Measurements from ENCODE around the gene DENND4A.
A peak's percentile ranks its signal among the peaks of the same experiment; 100 is the strongest.

DENND4A gene

DNA sequence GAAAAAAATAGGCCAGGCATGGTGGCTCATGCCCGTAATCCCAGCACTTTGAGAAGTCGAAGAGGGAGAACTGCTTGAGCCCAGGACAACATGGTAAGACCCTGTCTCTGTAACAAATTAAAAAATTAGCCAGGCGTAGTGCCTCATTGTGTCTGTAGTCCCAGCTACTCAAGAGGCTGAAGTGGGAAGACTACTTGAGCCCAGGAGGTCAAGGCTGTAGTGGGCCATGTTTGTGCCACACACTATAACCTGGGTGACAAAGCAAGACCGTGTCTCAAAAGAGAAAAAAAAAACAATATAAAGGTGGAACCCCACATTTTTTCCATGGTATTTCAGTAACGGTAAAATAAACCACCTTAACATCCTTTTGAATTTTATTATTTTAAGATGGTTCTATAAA lies 69.9 kb downstream of the DENND4A start:
- Histone ChIP-seq H3K4me3 (ENCODE audit: low read length) (no peak overlapping the region), H3K4me2 (ENCODE audit: low read length) (no peak overlapping the region), H3K36me3 (ENCODE audit: control insufficient read depth, low read length) (peaks cover 81% of the 10 kb centered on the region), H3K9me3 (ENCODE audit: control insufficient read depth, insufficient read depth, low read length) (no peaks in the 10 kb centered on the region), H4K20me1 (ENCODE audit: control insufficient read depth, insufficient read depth, low read depth, low read length) (no peaks in the 10 kb centered on the region), H3K27me3 (ENCODE audit: control insufficient read depth, low read length) (no peaks in the 10 kb centered on the region), H3K9me2 (replicated peaks; ENCODE audit: control insufficient read depth, low read length) (no peaks in the 10 kb centered on the region), H3K4me1 (ENCODE audit: control insufficient read depth, low read length) (peaks cover 7% of the 10 kb centered on the region; the same call in 1 of the 2 replicates), H3F3A (ENCODE audit: control insufficient read depth, insufficient read depth) (peaks cover 2% of the 10 kb centered on the region; the same call in 1 of the 2 replicates), H3K27ac (ENCODE audit: low read depth, low read length) (no peak overlapping the region), H3K79me2 (ENCODE audit: control insufficient read depth, low read length) (no peaks in the 10 kb centered on the region)
- TF ChIP-seq, protein P1, sequence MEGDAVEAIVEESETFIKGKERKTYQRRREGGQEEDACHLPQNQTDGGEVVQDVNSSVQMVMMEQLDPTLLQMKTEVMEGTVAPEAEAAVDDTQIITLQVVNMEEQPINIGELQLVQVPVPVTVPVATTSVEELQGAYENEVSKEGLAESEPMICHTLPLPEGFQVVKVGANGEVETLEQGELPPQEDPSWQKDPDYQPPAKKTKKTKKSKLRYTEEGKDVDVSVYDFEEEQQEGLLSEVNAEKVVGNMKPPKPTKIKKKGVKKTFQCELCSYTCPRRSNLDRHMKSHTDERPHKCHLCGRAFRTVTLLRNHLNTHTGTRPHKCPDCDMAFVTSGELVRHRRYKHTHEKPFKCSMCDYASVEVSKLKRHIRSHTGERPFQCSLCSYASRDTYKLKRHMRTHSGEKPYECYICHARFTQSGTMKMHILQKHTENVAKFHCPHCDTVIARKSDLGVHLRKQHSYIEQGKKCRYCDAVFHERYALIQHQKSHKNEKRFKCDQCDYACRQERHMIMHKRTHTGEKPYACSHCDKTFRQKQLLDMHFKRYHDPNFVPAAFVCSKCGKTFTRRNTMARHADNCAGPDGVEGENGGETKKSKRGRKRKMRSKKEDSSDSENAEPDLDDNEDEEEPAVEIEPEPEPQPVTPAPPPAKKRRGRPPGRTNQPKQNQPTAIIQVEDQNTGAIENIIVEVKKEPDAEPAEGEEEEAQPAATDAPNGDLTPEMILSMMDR (IDR thresholded peaks at IDR 0.05; ENCODE audit: low read depth, low read length, poor library complexity, severe bottlenecking), result no peak
- TF ChIP-seq EZH2phosphoT487 (IDR thresholded peaks at IDR 0.05; ENCODE audit: borderline replicate concordance, low read length), result no peak

DNA sequence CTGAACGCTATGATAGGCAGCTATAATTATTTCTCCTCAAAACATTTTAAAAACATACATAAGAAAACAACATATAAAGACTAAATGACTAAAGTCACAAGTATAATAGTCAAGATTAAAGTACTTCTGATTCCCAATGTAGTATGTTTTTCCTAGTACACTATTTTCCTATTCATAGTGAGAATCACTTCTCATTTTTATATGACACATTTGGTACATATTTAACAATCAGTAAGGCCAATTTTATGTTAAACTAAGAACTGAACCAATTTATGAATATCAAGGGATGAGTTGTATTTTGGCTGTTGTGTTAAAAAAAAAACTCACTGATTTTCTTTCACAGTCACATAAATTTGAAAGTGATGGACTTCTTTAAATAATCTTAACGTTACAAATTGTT lies 79.7 kb downstream of the DENND4A start:
- H3K4me3 ChIP-seq (ENCODE audit: low read length), result no peak overlapping the region
- H4K20me1 ChIP-seq (ENCODE audit: control insufficient read depth, insufficient read depth, low read depth, low read length), result no peaks in the 10 kb centered on the region
- peaks cover 80% of the 10 kb centered on the region for H3K36me3 ChIP-seq (ENCODE audit: control insufficient read depth, low read length)
- no peaks in the 10 kb centered on the region for H3K27me3 ChIP-seq (ENCODE audit: control insufficient read depth, low read length)
- H3K9me2 ChIP-seq (replicated peaks; ENCODE audit: control insufficient read depth, low read length), result no peaks in the 10 kb centered on the region
- no peaks in the 10 kb centered on the region for H3K9me3 ChIP-seq (ENCODE audit: control insufficient read depth, insufficient read depth, low read length)
- no peak for TF ChIP-seq EZH2phosphoT487 (IDR thresholded peaks at IDR 0.05; ENCODE audit: borderline replicate concordance, low read length)
- TF ChIP-seq, protein P1 (IDR thresholded peaks at IDR 0.05; ENCODE audit: low read depth, low read length, poor library complexity, severe bottlenecking), result no peak
- peaks cover 61% of the 10 kb centered on the region for H3K4me1 ChIP-seq (ENCODE audit: control insufficient read depth, low read length)
- H3F3A ChIP-seq (ENCODE audit: control insufficient read depth, insufficient read depth), result peaks cover 57% of the 10 kb centered on the region
- 0 out of 2 replicates have a peak overlapping the region, but pooled peaks have one; percentile 3 for H3K27ac ChIP-seq (ENCODE audit: low read depth, low read length)
- no peak overlapping the region for H3K4me2 ChIP-seq (ENCODE audit: low read length)
- peaks cover 5% of the 10 kb centered on the region; the same call in 1 of the 2 replicates for H3K79me2 ChIP-seq (ENCODE audit: control insufficient read depth, low read length)

DNA sequence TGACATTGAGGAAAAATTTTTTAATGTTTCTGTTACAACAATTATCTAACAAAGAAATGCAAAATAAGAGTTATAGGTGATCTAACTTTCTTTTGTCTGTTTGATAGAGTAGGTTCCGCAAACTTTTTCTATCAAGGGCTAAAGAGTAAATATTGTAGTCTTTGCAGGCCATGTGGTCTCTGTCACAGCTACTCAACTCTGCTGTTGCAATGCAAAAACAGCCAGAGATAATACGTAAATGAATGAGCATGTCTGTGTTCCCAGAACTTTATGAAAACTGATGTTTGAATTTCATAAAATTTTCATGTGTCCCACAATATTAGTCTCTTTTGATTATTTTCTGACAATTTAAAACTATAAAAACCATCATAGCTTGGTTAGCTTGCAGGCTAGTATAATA lies 97.0 kb downstream of the DENND4A start:
- Histone ChIP-seq H3K27ac (ENCODE audit: low read depth, low read length) (no peak overlapping the region), H3F3A (ENCODE audit: control insufficient read depth, insufficient read depth) (0 out of 2 replicates have a peak, but pooled peaks cover 7% of the 10 kb centered on the region), H3K4me1 (ENCODE audit: control insufficient read depth, low read length) (peaks cover 17% of the 10 kb centered on the region), H4K20me1 (ENCODE audit: control insufficient read depth, insufficient read depth, low read depth, low read length) (no peaks in the 10 kb centered on the region), H3K9me2 (replicated peaks; ENCODE audit: control insufficient read depth, low read length) (no peaks in the 10 kb centered on the region), H3K36me3 (ENCODE audit: control insufficient read depth, low read length) (peaks cover 83% of the 10 kb centered on the region), H3K79me2 (ENCODE audit: control insufficient read depth, low read length) (no peaks in the 10 kb centered on the region; the same call in 1 of the 2 replicates), H3K4me2 (ENCODE audit: low read length) (no peak overlapping the region), H3K9me3 (ENCODE audit: control insufficient read depth, insufficient read depth, low read length) (no peaks in the 10 kb centered on the region), H3K27me3 (ENCODE audit: control insufficient read depth, low read length) (no peaks in the 10 kb centered on the region), H3K4me3 (ENCODE audit: low read length) (no peak overlapping the region)
- TF ChIP-seq, protein P1 (IDR thresholded peaks at IDR 0.05; ENCODE audit: low read depth, low read length, poor library complexity, severe bottlenecking), result no peak
- TF ChIP-seq EZH2phosphoT487 (IDR thresholded peaks at IDR 0.05; ENCODE audit: borderline replicate concordance, low read length), result no peak
